Upper lobe of left lung (tissue), 6 donors: ENCODE measurements around the gene ARHGAP21. TPM values are rescaled to one million over a fixed set of nuclear protein-coding genes. Genes with fewer than 3 reads are reported as not detected.

ENCODE experiments used
- ATAC-seq, 2 donors: fragments of 200-7000 bp; cut with Tn5 transposase; one replicate each; pipeline ENCODE4 v1.9.1; 2022; ENCODE audit warnings: mild to moderate bottlenecking in 2 of 2, moderate library complexity in 2 of 2; ENCODE audit not compliant: low FRiP score in 2 of 2
- DNase-seq, 2 donors: peaks; one replicate each; pipeline ENCODE4 v3.0.0-alpha.2; 2019 to 2020
- H3K27ac ChIP-seq, 4 donors: fragments of 200-600 bp; sonication (generic); one replicate each; pipeline ENCODE4 v1.5.1; 2016 to 2019
- H3K27me3 ChIP-seq, 4 donors: fragments of 200-600 bp; sonication (generic); one replicate each; pipeline ENCODE4 v1.5.1; 2017 to 2019
- H3K36me3 ChIP-seq, 4 donors: fragments of 200-600 bp; sonication (generic); one replicate each; pipeline ENCODE4 v1.5.1; 2016 to 2019
- H3K4me1 ChIP-seq, 4 donors: fragments of 200-600 bp; sonication (generic); one replicate each; pipeline ENCODE4 v1.5.1; 2018 to 2019
- H3K4me3 ChIP-seq, 4 donors: fragments of 200-600 bp; sonication (generic); one replicate each; pipeline ENCODE4 v1.5.1; 2017 to 2019; ENCODE audit warnings: mild to moderate bottlenecking in 2 of 4, moderate library complexity in 1 of 4
- H3K9me3 ChIP-seq, 4 donors: fragments of 200-600 bp; sonication (generic); one replicate each; pipeline ENCODE4 v1.5.1; 2018 to 2019
- EP300 ChIP-seq, 4 donors: sonication (generic); formaldehyde crosslinking; IDR thresholded peaks; one replicate each; pipeline ENCODE4 v1.5.1; 2017; ENCODE audit warnings: antibody characterized with exemption in 4 of 4, control low read depth in 2 of 4
- POLR2A ChIP-seq, 4 donors: fragments of 450-650 bp; IDR thresholded peaks; one replicate each; pipeline ENCODE4 v1.5.1; 2016 to 2017; ENCODE audit warnings: antibody characterized with exemption in 4 of 4, mild to moderate bottlenecking in 2 of 4
- POLR2AphosphoS5 ChIP-seq, 2 donors: sonication (generic); formaldehyde crosslinking; IDR thresholded peaks; one replicate each; pipeline ENCODE4 v1.5.1; 2017; ENCODE audit warnings: antibody characterized with exemption in 2 of 2
- WGBS, 2 donors: methylation state at CpG; one replicate each; pipeline ENCODE4 v1.1.5; 2017 to 2018; 5-methylcytosine and 5-hydroxymethylcytosine counted together
- total RNA-seq, 6 donors: library from RNA; depleted of rRNA in 4 of 6; stranded (reverse); fragments of >200 nt in 4 of 6; gene quantifications; one replicate each; pipeline versions ENCODE4 v1.1.0 to v1.2.1, GENCODE V29; 2016 to 2021
- TF ChIP-seq, protein P1 (sequence below), 6 experiments: fragments of 450-650 bp in 4 of 6; fragments of 200-600 bp in 2 of 6; sonication (generic) in 2 of 6; IDR thresholded peaks; one replicate each; pipeline ENCODE4 v1.5.1; 2016 to 2019; ENCODE audit warnings: antibody characterized with exemption in 6 of 6
- donor health status: DM: no; HTN: no; CAD: no; lungs with moderate emphysema.
- donor health status: DM: no; HTN: yes; CAD: no; lungs with severe emphysema.

ARHGAP21 gene
- total RNA-seq, 6 donors from 2014 or later: 63.9 to 88.8 (median 73.5) TPM

DNA sequence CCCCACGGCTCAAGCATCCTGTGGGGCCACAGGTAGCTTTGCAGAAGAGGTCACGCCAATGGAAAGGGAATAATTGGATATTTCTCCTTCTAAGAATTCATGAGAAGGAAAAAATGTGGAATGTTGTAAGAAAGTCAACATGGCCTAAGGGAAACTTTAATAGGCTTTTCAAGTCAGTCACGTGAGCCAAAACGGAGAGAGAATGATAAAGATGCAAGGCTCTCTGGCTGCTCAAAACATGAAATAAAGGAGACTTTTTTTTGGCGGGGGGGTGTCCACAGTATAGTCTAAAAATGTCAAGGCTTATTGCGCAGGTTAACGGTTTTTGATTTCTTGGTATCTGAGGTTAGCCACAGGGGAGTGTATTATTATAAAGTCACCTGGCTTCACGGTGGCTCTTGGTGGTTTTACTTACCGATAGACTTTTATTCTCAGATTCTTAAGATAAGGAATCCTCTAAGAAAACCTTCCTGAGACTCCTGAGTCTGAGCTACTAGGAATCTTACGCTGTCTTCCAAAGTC is 148.1 kb downstream of the ARHGAP21 start:
- 62 to 71% methylated on average over 10 of the region's 10 CpGs for WGBS, 2 donors
- TF ChIP-seq, protein P1, sequence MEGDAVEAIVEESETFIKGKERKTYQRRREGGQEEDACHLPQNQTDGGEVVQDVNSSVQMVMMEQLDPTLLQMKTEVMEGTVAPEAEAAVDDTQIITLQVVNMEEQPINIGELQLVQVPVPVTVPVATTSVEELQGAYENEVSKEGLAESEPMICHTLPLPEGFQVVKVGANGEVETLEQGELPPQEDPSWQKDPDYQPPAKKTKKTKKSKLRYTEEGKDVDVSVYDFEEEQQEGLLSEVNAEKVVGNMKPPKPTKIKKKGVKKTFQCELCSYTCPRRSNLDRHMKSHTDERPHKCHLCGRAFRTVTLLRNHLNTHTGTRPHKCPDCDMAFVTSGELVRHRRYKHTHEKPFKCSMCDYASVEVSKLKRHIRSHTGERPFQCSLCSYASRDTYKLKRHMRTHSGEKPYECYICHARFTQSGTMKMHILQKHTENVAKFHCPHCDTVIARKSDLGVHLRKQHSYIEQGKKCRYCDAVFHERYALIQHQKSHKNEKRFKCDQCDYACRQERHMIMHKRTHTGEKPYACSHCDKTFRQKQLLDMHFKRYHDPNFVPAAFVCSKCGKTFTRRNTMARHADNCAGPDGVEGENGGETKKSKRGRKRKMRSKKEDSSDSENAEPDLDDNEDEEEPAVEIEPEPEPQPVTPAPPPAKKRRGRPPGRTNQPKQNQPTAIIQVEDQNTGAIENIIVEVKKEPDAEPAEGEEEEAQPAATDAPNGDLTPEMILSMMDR (IDR thresholded peaks at IDR 0.05): no peak
- ATAC-seq (no peak), DNase-seq (no peak)
- Histone ChIP-seq H3K27me3 (no peaks in the 10 kb centered on the region), H3K4me3 (no peak overlapping the region), H3K4me1 (no peaks in the 10 kb centered on the region), H3K36me3 (no peaks in the 10 kb centered on the region), H3K9me3 (no peaks in the 10 kb centered on the region), H3K27ac (no peak overlapping the region)

DNA sequence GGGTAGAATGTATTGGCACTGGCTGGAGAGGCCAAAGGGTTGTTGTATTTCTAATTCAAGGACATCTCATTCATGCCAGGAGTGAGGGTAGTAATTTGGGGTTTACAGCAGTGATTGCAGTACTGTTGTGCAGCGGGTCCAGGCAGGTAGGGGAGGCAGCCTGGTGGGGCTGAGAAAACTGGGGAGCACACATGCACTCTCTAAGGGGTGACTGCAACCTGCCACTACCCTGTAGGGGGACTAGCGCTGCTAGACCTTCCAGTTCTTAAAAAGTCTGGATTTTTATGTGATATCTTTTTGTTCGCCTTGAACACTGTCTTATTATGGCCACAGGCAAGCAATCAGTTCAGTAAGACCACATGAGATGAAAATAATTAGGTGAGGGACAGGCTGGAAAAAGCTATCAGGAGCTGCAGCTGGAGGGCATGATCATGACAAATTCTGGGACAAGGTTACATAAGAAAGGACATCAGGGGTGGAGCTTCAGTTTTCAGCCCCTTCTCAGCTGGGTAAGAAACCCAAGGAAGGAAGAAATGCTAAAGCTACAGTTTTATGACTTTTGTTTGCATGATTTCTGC is 149.0 kb downstream of the ARHGAP21 start:
- no peaks in the 10 kb centered on the region for H3K4me1 ChIP-seq
- 86 to 89% methylated on average over 3 of the region's 3 CpGs for WGBS, 2 donors
- H3K27ac ChIP-seq: no peak overlapping the region
- H3K9me3 ChIP-seq: no peaks in the 10 kb centered on the region
- ATAC-seq: peak in 1 of 2 donors; percentile 57
- H3K36me3 ChIP-seq: no peaks in the 10 kb centered on the region
- TF ChIP-seq EP300 (IDR thresholded peaks at IDR 0.05) (no peak), POLR2AphosphoS5 (IDR thresholded peaks at IDR 0.05) (no peak), POLR2A (IDR thresholded peaks at IDR 0.05) (no peak)
- TF ChIP-seq, protein P1 (IDR thresholded peaks at IDR 0.05): no peak
- H3K4me3 ChIP-seq: no peak overlapping the region
- no peaks in the 10 kb centered on the region for H3K27me3 ChIP-seq
- DNase-seq: no peak

DNA sequence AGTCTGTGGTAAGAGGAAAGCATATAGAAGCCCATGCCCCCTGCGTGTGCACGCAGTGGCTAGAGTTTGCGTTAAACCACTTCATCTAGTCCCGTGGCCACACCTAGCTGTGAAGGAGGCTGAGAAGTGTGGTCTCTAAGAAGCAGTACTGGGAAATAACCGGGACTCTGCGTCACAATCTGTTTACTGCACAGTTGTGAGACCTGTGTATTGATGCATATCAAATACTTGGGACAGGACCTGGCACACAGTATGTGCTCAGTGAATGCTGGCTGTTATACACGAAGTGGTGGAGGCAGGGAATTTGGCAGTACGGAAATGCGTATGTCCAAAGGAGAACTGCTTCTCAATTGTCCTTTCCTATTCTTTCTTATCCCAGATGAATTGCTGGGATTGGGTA is 149.5 kb downstream of the ARHGAP21 start:
- no peaks in the 10 kb centered on the region for H3K27me3 ChIP-seq
- H3K36me3 ChIP-seq: no peaks in the 10 kb centered on the region
- 71 to 78% methylated on average over 9 of the region's 9 CpGs for WGBS, 2 donors
- no peak for DNase-seq
- H3K27ac ChIP-seq: no peak overlapping the region
- no peak for ATAC-seq
- no peaks in the 10 kb centered on the region for H3K9me3 ChIP-seq
- TF ChIP-seq POLR2A (IDR thresholded peaks at IDR 0.05): no peak
- TF ChIP-seq, protein P1 (IDR thresholded peaks at IDR 0.05): no peak
- no peak for TF ChIP-seq EP300 (IDR thresholded peaks at IDR 0.05)
- TF ChIP-seq POLR2AphosphoS5 (IDR thresholded peaks at IDR 0.05): no peak
- no peak overlapping the region for H3K4me3 ChIP-seq
- H3K4me1 ChIP-seq: no peaks in the 10 kb centered on the region

DNA sequence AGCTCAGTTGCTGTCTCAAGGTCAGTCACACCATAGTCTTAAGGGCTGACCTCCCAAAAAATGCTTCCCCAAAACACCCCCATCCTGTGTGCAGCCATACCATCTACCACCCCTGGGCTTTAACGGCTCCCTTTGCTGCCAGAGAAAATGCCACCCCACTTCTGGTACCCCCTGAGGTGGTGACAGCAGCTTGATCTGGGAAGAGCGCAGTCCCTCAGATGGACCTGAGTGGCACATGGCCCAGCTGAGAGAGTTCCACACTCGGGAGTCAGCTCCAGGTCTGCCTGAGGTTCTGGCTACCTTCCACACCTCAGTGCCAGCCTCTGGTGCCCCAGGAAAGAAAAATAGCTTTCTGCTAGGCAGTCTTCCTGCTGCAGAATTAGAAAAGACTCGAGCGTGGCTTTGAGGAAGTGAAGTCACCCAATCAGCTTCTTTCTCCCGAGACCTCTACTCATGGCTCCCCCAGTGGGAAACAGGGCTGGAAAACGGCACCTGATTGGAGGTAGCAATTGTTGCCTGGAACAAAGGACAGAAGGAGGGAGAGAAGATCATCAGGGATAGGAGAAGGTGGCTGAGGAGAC is 151.7 kb downstream of the ARHGAP21 start:
- Histone ChIP-seq H3K4me3 (no peak overlapping the region), H3K27ac (no peak overlapping the region), H3K4me1 (no peaks in the 10 kb centered on the region), H3K27me3 (no peaks in the 10 kb centered on the region), H3K9me3 (no peaks in the 10 kb centered on the region), H3K36me3 (no peaks in the 10 kb centered on the region)
- no peak for DNase-seq
- TF ChIP-seq POLR2A (IDR thresholded peaks at IDR 0.05) (no peak), EP300 (IDR thresholded peaks at IDR 0.05) (no peak)
- TF ChIP-seq, protein P1 (IDR thresholded peaks at IDR 0.05): no peak
- 68 to 75% methylated on average over 7 of the region's 7 CpGs for WGBS, 2 donors
- ATAC-seq: no peak
